HG02763 (cell line): ENCODE results near the gene TAF11L2.
"Not testable (repeated sequence)": the region's sequence is repeated elsewhere in the genome, so short reads cannot be mapped to it uniquely, and the experiment has no call there.

Experiments
- ATAC-seq: cut with Tn5 transposase; IDR thresholded peaks from one replicate; pipeline ENCODE4 v1.9.1; 2021; ENCODE audit warnings: mild to moderate bottlenecking, moderate library complexity; ENCODE audit not compliant: unreplicated experiment

TAF11L2 gene

DNA sequence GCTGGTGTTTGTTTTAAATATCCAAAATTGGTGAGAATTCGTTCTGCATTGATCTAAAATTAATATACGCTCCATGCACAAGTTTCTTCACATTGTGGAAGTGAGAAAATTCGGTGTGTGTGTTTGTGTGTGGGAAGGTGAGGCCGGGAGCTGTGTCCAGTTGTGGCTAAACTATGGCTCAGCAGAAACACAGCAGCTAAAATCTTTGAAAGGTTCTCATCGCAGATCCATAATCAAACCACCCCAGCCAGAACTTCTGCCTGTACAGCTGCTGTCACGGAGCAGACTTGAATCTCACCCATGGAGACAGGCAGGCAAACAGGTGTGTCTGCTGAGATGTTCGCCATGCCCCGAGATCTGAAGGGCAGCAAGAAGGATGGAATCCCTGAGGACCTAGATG is at the start of gene TAF11L2:
TSS of gene TAF11L2 (plus strand) at position 301 of the 400 bp plus-strand sequence.
- not testable (repeated sequence) for ATAC-seq

DNA sequence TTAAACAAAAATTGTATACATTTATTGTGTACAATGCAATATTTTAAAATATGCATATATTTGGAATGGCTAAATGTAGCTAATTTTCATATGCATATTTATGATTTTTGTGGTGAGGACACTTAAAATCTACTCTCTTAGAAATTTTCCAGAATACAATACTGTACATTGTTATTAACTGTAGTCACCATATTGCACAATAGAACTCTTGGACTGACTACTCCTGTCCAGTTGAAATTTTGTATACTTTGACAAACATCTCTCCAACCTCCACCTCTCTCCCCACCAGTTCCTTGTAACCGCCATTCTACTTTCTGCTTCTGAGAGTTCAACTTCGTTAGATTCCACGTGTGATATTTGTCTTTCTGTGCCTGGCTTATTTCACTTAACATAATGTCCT is 49.2 kb upstream of the TAF11L2 start:
- no peak for ATAC-seq

DNA sequence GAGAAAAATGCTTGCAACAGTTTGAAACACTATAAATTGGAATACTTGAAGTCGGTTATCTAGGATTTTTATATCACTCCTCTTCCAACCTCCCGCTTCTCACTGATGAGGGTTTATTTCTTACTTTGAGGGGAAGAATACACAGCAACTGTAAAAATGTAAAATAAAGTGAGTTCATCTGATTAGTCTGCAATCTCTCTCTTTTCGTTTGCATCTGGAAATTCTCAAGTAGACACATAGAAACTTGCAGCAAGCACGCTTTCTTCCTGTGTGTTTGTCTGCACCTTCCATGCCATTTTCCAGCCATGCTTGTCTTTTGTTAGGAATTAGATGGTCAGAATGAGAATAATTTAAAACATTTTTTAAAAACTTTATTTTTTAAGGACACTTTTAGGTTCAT is 45.1 kb upstream of the TAF11L2 start:
- no peak for ATAC-seq

DNA sequence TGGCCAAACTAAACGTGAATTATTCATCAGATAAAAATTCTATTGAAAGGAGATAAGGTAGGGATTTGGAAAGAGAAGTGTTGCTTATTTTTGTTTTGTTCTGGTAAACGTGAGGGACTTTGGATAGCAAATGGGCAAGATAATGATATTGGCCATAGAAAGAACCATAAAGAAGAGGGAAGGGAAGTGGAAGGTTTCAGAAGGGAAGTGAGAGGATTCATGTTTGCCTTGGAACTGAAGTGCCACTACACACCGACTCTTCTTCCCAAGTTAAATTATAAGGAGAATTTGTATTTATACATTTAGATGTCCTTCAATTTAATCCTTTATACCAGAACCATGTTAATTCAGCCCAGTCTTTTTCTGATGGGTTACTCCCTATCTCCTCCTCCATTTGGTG is 42.1 kb upstream of the TAF11L2 start:
- ATAC-seq: no peak

DNA sequence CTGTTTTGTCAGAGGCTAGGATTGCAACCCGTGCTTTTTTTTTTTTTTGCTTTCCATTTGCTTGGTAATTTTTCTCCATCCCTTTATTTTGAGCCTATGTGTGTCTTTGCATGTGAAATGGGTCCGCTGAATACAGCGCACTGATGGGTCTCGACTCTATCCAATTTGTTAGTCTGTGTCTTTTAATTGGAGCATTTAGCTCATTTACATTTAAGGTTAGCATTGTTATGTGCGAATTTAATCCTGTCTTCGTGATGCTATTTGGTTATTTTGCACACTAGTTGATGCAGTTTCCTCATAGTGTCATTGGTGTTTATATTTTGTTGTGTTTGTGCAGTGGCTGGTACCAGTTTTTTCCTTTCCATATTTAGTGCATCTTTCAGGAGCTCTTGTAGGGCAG is 36.2 kb upstream of the TAF11L2 start:
- no peak for ATAC-seq

DNA sequence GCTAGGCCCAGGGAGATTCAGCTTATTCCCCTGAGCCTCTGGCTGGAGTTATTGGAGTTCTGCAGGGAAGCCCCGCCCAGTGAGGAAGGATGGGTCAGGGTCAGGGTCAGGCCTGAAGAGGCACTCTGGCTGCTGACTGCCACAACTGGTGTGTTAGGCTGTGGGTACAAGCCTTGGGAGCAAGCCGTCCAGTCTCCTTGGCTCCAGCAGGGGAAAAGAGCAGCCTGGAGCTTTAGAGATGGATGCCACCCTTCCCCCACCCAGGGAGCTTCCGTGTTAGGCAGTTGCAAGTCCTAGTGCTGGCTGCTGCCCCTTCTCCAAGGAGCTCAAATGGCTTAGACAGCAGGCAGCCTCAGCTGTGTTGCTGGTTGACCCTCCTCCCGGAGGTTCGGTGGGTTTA is 34.4 kb upstream of the TAF11L2 start:
- no peak for ATAC-seq

DNA sequence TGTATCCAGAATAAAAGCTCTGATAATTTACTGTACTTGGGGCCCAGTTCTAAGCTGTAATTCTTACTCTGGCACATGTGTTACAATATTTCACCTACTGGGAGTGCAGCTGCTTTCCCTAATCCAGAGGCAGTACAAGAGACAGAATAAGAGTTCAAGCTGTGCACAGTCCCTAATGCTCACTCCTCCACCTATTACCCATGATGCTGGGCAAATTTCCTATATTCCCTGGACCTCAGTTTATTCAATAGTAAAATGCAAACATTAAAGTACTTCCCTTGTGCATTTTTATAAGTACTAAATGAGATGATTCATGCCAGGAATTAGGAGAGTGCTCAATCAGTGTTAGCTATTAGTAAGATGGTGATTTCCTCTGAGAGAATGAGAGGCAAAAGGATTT is 28.0 kb upstream of the TAF11L2 start:
- no peak for ATAC-seq

DNA sequence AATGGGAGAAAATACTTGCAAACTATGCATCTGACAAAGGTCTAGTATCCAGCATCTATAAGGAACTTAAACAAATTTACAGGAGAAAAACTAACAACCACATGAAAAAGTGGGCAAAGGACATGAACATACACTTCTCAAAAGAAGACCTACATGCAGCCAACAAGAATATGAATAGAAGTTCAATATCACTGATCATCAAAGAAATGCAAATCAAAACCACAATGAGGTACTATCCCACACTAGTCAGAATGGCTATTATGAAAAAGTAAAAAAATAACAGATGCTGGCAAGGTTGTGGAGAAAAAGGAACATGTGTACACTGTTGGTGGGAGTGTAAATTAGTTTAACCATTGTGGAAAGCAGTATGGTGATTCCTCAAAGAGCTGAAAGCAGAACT is 23.0 kb upstream of the TAF11L2 start:
- not testable (repeated sequence) for ATAC-seq

DNA sequence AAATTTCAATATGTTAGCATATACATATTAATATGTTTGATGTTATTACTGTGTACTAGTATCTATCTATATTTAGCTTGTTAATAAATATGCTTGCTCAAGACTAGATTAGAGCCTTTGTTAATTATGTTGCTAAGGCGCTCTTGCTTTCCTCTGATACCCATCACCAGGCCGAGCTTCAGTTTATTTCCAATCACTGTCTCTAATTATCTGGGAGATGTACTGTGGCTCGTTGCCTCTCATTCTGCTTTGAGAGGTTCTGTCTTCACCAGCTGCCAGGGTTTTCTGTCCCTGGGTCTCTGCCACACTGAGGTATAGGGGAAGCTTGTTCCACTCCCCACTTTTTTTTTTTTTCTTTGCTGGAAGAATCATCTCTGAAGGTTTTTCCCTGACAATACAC is 21.0 kb upstream of the TAF11L2 start:
- no peak for ATAC-seq

DNA sequence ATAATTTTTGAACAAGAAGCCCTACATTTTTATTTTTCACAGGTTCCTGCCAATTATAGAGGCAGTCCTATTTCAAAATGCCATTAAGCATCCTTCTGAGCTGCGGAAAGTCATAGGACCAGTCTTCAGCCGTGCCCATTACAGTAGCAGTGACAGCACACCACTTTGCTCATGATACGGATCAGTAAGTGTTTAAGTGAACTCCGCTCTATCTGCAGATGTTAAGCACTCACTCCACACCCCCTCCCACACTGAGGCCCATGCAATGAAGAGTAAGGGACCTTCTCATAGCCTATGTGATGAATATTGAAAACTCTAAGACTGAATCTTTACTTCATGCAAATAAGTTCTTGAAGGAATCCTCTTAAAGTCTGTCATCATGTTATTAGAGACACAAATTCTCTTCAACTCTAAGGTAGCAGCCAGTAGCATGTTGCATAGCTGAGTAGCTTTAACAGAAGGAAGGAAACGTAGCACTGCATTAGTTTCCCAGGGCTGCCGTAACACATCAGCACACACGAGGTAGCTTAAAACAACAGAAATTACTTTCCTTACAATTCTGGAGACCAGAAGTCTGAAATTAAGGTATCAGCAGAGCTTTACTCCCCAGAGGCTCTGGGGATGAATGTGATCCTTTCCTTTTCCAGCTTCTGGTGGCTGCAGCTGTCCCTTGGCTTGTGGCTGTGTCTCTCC is 20.3 kb upstream of the TAF11L2 start:
- no peak for ATAC-seq

DNA sequence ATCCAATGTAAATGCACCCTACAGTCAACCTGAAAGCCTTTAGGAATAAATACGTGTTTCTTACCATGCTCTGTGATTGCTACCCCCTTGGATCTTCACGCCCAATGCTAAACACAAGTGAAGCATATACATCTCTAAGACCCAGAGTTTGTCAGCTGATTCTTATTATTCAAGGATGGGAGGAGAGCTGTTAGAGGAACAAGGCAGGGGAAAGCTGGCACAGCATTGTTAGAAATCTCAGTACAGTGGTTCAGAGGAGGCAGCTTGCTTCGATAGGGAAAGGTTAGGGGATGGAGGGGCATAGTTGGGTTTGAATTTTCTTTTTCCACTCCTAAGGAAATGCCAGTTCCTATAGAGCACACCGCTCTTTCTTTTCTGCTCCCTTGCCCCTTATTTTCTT is 16.7 kb upstream of the TAF11L2 start:
- no peak for ATAC-seq

DNA sequence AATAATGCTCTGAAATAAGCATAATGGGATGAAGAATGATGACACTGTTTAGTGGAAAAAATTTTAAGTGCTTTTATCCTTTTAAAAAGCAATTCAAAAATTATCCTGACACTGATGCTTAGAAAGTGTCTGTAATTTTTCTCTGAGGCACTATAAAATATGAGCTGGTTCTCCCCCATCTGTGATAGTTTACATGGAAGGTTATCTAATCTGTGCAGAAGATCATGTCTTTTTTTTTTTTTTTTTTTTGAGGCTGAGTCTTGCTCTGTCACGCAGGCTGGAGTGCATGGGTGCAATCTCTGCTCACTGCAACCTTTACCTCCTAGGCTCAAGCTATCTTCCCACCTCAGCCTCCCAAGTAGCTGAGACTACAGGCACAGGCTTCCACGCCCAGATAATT is 15.2 kb upstream of the TAF11L2 start:
- ATAC-seq: no peak

DNA sequence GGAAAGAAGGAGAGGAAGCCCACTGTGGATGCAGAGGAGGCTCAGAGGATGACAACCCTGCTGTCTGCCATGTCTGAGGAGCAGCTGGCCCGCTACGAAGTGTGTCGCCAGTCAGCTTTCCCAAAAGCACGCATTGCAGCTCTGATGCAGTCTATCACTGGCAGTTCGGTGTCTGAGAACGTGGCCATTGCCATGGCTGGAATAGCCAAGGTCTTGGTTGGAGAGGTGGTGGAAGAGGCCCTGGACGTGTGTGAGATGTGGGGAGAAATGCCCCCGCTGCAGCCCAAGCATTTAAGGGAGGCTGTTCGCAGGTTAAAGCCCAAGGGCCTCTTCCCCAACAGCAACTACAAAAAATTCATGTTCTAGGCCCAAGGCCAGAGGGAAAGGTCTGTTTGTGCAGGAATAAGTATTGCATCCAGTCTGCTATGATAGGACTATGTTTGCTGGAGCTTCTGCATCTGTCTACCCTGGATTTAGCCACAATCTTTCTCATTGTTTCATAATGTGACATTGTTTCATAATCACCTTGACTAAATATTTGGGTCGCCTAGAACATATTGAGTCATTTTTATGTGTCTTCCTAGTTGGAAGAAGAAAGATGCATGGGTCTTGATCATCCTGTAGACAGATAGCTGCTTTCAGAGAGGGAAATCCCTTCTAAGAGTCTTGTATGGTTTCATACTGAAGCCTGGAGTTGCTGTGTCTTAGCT is 11.4 kb upstream of the TAF11L2 start:
- ATAC-seq: not testable (repeated sequence)

DNA sequence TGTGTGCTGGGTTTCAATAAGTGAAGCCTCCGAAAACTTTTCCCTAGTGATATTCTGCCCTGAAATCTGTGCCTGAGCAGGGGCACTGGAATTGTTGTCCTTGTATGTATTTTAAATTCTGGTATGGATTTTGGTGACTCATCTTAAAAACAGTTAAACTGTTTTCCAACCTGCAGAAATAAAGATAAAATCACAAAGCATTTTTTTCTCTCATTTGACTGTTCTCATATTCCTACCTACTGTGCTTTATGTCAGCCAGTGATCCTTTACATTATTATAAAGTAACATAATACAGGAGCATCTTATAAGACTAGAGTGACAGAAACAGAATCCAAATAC is 10.9 kb upstream of the TAF11L2 start:
- no peak for ATAC-seq

DNA sequence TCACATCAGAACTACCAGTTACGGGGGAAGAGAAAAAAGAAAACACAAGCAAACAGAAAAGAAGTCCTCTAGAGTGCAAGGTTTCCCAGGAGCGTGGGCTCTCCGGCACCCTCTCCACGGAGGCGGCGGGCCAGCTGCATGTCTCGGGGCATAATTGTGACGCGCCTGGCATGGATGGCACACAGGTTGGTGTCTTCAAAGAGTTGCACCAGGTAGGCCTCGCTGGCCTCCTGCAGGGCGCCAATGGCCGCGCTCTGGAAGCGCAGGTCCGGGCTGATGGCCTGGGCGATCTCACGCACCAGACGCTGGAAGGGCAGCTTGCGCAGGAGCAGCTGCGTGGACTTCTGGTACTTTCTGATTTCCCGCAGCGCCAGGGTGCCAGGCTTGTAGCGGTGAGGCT is 6.8 kb upstream of the TAF11L2 start:
- not testable (repeated sequence) for ATAC-seq

DNA sequence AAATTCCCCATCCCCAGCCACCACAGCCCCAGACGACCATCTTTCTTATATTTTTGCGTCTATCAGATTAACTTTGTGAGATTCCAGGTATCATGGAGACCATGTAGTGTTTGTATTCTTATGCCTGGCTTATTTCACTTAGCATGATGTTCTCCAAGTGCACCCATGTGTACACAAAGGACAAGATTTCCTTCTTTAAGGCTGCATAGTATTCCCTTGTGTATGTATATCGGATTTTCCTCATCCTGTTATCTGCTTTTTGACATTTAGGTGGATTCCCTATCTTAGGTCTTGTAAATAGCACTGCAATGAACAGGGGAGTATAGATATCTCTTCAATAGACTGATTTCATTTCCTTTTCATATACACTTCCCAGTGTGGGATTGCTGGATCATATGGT is 5.3 kb upstream of the TAF11L2 start:
- no peak for ATAC-seq

DNA sequence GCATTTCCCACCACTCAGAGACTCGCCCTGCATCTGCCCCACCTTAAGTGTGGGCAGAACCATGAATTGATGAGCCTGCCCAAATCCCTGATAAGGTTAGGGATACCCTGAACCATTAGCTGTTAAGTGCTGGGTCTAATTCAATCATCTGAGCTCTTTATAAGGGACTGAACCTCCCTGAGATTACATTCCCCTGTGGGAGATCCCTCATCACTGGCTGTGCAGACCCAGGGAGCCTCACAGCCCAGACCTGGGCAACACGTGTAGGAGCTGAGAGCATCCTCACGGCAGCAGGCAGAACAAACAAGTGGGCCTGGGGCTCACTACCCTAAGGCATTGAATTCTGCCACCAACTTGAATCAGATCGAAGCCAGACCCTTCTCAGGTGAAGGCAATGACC is 585 bp upstream of the TAF11L2 start:
- no peak for ATAC-seq

DNA sequence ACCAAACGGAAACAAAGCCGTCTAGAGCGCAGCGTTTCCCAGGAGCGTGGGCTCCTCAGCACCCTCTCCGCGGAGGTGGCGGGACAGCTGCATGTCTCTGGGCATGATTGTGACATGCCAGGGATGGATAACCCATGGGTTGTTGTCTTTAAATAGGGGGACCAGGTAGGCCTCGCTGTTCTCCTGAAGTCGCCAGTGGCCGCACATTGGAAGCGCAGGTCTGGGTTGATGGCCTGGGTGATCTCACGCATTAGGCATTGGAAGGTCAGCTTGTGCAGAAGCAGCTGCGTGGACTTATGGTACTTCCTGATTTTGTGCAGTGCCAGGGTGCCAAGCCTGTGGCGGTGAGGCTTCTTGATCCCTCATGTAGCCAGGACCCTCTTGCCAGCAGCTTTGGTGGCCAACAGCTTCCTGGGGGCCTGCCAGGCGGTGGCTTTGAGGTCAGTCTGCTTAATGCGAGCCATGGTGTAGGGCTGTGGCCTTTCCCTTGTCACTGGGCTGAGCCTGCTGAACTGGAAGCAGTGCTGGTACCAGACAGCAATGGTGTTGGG is 13.8 kb downstream of the TAF11L2 start:
- ATAC-seq: no peak

DNA sequence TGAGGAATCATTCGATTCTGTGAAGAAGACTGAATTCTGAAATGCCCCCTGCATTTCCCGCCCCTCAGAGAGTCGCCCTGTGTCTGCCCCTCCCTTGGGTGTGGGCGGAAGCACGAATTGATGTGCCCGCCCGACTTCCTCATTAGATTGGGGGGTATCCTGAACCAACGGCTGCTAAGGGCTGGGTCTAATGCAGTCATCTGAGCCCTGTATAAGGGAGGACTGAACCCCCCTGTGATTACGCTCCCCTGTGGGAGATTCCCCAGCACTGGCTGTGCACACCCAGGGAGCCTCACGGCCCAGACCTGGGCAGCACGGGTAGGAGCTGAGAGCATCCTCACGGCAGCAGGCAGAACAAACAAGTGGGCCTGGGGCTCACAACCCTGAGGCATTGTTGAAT is 19.5 kb downstream of the TAF11L2 start:
- not testable (repeated sequence) for ATAC-seq

DNA sequence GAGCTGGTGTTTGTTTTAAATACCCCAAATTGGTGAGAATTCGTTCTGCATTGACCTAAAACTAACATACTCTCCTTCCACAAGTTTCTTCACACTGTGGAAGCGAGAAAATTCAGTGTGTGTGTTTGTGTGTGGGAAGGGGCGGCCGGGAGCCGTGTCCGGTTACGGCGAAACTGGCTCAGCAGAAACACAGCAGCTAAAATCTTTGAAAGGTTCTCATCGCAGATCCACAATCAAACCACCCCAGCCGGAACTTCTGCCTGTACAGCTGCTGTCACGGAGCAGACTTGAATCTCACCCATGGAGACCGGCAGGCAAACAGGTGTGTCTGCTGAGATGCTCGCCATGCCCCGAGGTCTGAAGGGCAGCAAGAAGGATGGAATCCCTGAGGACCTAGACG is 20.0 kb downstream of the TAF11L2 start, which contains the start of gene TAF11L3:
TSS of gene TAF11L3 (plus strand) at position 301 of the 400 bp plus-strand sequence.
- ATAC-seq: not testable (repeated sequence)

DNA sequence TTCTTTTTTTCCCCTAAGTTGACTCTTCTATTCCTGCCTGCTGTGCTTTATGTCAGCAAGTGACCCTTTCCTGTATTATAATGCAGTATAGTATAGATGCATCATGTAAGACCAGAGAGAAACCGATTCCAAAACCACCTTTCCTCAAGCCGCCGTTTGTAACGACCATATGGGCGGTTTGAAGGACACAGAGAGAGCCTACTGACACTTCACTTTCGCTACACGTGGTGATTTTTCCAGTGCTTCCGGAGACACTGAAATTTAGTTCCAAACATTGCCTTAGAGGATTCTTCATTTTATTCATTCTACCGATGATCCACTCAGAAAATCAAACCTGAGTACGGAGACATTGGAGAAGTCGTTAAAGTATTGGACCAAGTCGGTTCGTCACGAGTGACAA is 21.5 kb downstream of the TAF11L2 start:
- ATAC-seq: not testable (repeated sequence)

DNA sequence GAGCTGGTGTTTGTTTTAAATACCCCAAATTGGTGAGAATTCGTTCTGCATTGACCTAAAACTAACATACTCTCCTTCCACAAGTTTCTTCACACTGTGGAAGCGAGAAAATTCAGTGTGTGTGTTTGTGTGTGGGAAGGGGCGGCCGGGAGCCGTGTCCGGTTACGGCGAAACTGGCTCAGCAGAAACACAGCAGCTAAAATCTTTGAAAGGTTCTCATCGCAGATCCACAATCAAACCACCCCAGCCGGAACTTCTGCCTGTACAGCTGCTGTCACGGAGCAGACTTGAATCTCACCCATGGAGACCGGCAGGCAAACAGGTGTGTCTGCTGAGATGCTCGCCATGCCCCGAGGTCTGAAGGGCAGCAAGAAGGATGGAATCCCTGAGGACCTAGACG is 23.5 kb downstream of the TAF11L2 start, which contains the start of gene TAF11L4:
TSS of gene TAF11L4 (plus strand) at position 301 of the 400 bp plus-strand sequence.
- ATAC-seq: not testable (repeated sequence)
